ENCODE data around the gene SEC14L1. TPM values are rescaled to one million over a fixed set of nuclear protein-coding genes. Genes with fewer than 3 reads are reported as not detected.
A peak's percentile ranks its signal among the peaks of the same experiment; 100 is the strongest.
"Not testable (repeated sequence)": the region's sequence is repeated elsewhere in the genome, so short reads cannot be mapped to it uniquely, and the experiment has no call there.

The SEC14L1 gene
- polyA plus RNA-seq, 4 donors = 83.3 to 103 (median 92.6) TPM

GRCh38 chr17:77140166-77140877 is 447 bp upstream of the SEC14L1 start:
- DNase-seq (ENCODE audit: low read depth in 4 of 4, low spot score in 2 of 4) = peak; percentile 87 to 99 (median 97)

- no peak for DNase-seq (ENCODE audit: low read depth in 4 of 4, low spot score in 2 of 4)
Measured at GRCh38 chr17:77141846-77142449, 1.2 kb downstream of the SEC14L1 start.

GRCh38 chr17:77142689-77143088 is 1.9 kb downstream of the SEC14L1 start:
- DNase-seq (ENCODE audit: low read depth in 4 of 4, low spot score in 2 of 4) = no peak

- no peak for DNase-seq (ENCODE audit: low read depth in 4 of 4, low spot score in 2 of 4)
Measured at GRCh38 chr17:77143306-77143705, 2.5 kb downstream of the SEC14L1 start.

GRCh38 chr17:77144227-77144626 is 3.5 kb downstream of the SEC14L1 start:
- no peak for DNase-seq (ENCODE audit: low read depth in 4 of 4, low spot score in 2 of 4)

DNA sequence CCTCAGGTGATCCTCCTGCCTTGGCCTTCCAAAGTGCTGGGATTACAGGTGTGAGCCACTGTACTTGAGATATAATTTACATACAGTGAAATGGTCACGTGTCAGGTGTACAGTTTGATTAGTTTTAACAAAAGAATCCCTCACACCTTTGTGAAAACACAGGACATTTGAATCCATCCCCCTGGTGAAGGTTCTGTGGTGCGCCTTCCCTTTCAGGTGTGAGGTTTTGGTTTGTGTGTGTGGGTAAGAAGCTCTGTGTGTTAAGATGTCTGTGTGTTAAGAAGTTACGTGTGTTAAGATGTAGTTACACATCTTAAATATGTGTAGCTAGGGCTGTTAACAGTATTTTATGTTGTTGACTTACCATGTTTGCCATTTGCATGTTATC is 4.4 kb downstream of the SEC14L1 start:
- DNase-seq (ENCODE audit: low read depth in 4 of 4, low spot score in 2 of 4) = no peak

DNA sequence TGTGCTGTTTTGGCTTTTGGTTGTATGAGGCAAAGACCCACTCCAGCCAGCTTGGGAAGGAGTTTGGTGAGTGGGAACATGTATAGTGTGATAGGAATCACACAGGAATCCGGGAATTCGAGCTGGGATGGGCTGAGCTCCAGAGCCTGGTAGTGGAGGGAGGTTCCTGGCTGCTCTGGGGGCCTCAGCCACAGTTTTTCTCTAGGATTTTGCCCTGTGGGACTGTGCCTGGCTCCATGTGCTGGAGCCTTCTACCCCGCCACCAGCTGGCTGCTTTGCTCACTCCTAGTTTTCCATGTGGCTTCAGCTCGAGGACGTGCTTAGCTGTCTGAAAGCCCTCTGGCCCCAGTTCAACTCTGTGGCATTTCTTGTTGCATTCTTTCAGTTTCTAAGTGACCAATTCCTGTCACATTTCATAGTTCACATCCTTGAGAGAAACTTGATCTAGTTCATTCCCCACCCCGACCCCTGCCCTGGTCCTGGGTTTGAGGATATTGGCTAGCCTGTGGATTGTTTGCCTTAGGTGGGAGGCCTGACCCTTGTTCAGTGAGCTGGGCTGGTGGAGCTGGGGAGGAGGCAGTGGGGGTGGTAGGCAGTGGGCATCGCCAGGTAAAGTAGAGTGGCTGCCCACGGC is 5.0 kb downstream of the SEC14L1 start:
- DNase-seq (ENCODE audit: low read depth in 4 of 4, low spot score in 2 of 4) = peak in 1 of 4 donors; percentile 75

DNA sequence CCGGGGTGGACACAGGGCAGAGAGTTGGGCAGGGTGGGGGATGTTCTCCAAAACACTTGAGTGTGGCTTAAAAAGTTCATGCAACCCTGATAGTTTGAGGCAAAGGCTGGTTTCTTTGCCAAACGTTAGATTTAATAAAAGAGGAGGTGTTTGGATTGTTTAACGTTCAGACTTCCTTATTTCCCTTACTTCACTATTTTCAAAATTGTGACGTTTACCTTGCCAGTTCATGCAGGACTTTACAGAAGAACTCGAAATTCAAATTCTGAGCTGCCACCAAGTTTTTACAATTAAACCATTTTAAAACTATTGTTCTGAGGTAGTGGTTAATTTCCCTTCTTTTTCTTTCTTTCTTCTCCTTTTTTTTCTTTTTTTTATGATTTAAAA is 5.5 kb downstream of the SEC14L1 start:
- DNase-seq (ENCODE audit: low read depth in 4 of 4, low spot score in 2 of 4) = no peak

DNA sequence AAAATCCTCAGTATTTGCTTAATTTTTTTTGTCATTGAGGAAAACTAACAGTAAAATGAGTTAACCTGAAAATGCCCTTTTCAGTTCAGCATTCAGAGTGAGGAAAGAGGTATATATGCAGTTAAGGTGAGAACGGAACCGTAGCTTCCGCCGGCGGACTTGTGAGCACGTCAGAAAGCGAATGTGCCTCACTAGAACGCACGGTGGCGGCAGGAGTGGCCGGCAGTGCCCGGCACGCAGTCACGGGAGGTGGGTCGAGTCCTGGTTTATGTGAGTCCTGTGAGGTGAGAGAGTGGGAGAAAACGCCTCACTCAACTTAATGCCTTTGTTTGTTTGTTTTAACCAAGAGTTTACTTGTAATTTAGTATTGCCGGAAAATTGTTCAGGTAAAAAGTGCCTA is 6.1 kb downstream of the SEC14L1 start:
- DNase-seq (ENCODE audit: low read depth in 4 of 4, low spot score in 2 of 4) = no peak

DNA sequence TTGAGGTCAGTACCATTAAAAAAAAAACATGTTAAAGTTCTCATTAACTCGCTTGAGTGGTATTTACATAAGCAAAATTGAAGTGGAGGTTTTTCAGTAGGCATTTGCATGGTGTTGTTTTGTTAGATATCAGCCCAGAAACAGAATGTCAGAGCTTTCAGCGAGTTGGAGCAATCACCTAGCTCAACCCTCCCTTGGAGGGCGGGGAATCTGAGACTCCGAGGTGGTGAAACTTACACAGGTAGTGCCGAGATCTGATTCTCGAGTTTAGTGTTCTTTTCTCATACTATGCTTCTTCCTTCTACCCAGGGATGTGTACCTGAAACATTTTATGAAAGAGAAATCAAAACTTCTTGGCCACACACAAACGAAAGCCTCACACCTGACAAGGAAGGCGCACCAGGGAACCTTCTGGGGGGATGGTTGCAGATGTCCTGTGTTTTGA is 6.6 kb downstream of the SEC14L1 start:
- DNase-seq (ENCODE audit: low read depth in 4 of 4, low spot score in 2 of 4) = no peak

- no peak for DNase-seq (ENCODE audit: low read depth in 4 of 4, low spot score in 2 of 4)
Measured at GRCh38 chr17:77148077-77148939, 7.5 kb downstream of the SEC14L1 start.

DNA sequence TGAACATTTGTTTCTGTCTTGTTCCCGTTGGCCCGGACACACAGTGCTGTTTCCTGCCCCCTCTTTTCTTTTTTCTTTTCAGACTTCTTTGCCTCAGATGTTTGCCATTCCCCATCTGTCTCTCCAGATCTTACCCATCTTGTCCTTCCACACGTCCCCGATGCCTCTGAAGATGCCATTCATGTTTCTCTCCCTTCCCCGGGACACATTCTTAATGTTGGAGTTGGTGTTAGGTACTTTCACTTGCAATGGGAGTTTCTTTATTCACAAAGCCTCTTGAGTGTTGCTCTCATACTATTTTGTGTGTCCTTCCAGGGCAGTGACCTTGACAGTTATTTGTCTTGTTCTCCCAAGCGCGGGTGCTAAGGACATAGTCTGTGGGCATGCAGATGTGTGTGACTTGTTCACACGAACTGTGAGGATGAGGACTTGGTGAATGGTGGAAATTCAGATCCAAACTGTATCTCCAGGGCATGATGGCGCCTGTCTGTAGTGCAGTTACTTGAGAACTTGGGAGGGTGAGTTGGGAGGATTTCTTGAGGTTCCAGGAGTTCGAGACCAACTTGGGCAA is 8.3 kb downstream of the SEC14L1 start:
- no peak for DNase-seq (ENCODE audit: low read depth in 4 of 4, low spot score in 2 of 4)

DNA sequence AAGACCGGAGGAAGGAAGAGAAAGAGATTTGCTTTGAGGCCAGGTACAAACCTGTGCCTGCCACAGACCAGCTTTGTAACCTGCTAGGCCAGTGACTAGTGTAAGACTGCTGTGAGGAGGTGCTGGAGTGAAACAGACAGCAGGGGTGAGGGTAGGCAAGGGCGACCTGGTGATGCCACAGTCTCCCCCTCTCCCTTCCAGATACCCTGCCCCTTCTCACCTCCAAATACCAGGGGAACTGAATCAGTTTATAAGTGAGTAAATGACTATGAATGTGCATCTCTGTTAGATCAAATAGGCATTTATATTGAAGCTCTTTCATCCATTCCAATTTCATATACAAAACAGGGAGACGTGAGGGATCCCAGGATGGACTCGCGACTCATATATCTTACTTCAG is 9.4 kb downstream of the SEC14L1 start:
- no peak for DNase-seq (ENCODE audit: low read depth in 4 of 4, low spot score in 2 of 4)

DNA sequence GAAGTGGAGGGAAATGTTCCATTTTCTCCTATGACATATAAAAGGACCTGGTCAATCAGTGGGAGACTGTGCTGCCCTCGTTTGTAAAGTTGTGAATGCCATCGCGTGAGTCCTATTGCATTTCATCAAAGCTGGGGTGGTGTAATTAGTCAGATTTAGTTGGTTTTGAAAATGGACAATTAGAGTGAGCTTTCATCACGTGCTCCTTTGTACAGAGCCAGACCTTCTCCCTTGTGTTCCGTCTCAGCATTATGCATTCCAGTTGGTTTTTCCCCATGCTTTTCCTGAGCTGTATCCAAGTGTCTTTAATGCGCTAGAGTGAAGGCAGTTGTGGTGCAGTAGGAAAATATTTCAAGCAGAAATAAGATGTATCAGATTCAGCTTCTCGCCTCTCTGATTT is 10.4 kb downstream of the SEC14L1 start:
- DNase-seq (ENCODE audit: low read depth in 4 of 4, low spot score in 2 of 4) = no peak

- not testable (repeated sequence) for DNase-seq (ENCODE audit: low read depth in 4 of 4, low spot score in 2 of 4)
Measured at GRCh38 chr17:77152056-77152455, 11.3 kb downstream of the SEC14L1 start.

DNA sequence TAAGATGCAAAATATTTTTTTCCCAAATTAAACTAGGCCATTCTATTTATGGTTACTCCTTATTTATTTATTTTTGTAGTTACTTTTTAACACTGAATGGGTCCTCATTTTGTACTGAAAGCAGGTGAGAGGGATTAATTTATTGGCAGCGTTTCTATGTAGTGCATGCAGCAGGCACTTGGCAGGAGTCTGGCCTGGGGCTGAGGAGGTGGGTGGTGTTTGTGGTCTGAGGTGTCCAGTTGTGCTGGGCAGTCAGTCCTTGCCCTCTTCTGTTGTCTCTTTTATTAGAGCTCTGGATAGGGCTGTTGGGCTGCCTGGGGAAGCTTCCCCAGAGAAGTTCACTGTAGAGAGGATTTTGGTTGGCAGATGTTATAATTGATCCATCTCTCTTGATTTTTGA is 12.7 kb downstream of the SEC14L1 start:
- no peak for DNase-seq (ENCODE audit: low read depth in 4 of 4, low spot score in 2 of 4)

GRCh38 chr17:77153999-77154586 is 13.3 kb downstream of the SEC14L1 start:
- no peak for DNase-seq (ENCODE audit: low read depth in 4 of 4, low spot score in 2 of 4)

- DNase-seq (ENCODE audit: low read depth in 4 of 4, low spot score in 2 of 4) = no peak
Measured at GRCh38 chr17:77155125-77155524, 14.4 kb downstream of the SEC14L1 start.

- DNase-seq (ENCODE audit: low read depth in 4 of 4, low spot score in 2 of 4) = not testable (repeated sequence)
Measured at GRCh38 chr17:77157766-77158165, 17.0 kb downstream of the SEC14L1 start.
